Uterus (tissue), 2 donors: ENCODE data around the gene DUSP8.

Experiments
- CTCF ChIP-seq, 4 experiments: fragments of 200-600 bp in 2 of 4; fragments of 450-650 bp in 2 of 4; sonication (generic) in 2 of 4; IDR thresholded peaks; one replicate each; pipeline ENCODE4 v1.5.1; 2016 to 2019; ENCODE audit warnings: antibody characterized with exemption in 4 of 4, mild to moderate bottlenecking in 2 of 4, moderate library complexity in 1 of 4
- POLR2A ChIP-seq, 2 donors: fragments of 450-650 bp; IDR thresholded peaks; one replicate each; pipeline ENCODE4 v1.6.1; 2016; ENCODE audit warnings: antibody characterized with exemption in 2 of 2, mild to moderate bottlenecking in 1 of 2, moderate library complexity in 1 of 2

- TF ChIP-seq CTCF (IDR thresholded peaks at IDR 0.05) (no peak), POLR2A (IDR thresholded peaks at IDR 0.05) (peak; percentile 62 to 76)
Observed at GRCh38 chr11:1572197-1573076, at the start of gene DUSP8.
